Stimulated activated CD4-positive, alpha-beta T cell treated with anti-CD3 and anti-CD28 coated beads, Interleukin-15, amount 100 ng/mL, for 1 hour (primary cell): Measurements from ENCODE around the gene UBE2S.
"Not testable (repeated sequence)": the region's sequence is repeated elsewhere in the genome, so short reads cannot be mapped to it uniquely, and the experiment has no call there.

Source experiments
- DNase-seq, 2 donors: peaks; one replicate each; pipeline ENCODE4 v3.0.0-alpha.2; 2020; ENCODE audit warnings: low read depth in 1 of 2, low spot score in 1 of 2

UBE2S gene

DNA sequence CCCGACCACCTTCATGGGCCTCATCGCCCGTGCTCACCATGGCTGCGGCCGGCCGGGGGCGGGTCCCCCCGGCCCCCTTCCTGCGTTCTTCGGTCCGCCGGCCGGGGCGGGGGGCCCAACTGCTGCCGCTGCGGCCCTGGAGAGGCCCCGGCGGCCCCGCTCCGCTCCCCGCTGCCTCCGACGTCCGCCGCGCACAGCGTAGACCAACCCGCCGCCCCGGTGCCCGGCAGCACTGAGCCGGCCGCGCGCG lies at the start of gene UBE2S:
UBE2S (minus strand) TSS at position 239 of the 250 bp plus-strand sequence; CDS start at position 40, 199 bp downstream.
- not testable (repeated sequence) for DNase-seq

DNA sequence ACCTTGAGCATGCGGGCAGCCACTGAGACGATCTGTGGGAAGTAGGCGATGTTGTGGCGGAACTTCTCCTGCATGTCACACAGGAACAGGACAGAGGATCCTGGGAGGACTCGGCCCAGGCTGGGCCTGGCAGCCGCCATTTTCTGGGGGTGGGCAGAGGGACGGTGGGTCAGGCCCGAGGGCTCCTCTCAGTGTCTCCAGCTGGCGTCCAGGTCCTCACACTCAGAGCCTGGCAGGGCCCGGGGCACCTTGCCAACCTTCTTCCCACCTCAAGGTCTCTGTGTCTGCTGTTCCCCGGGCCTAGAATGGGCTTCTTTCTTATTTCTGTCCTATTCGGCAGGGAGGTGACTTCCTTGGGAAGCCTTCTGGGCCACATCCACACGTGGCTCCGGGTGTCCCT lies 48.8 kb upstream of the UBE2S start:
- no peak for DNase-seq

DNA sequence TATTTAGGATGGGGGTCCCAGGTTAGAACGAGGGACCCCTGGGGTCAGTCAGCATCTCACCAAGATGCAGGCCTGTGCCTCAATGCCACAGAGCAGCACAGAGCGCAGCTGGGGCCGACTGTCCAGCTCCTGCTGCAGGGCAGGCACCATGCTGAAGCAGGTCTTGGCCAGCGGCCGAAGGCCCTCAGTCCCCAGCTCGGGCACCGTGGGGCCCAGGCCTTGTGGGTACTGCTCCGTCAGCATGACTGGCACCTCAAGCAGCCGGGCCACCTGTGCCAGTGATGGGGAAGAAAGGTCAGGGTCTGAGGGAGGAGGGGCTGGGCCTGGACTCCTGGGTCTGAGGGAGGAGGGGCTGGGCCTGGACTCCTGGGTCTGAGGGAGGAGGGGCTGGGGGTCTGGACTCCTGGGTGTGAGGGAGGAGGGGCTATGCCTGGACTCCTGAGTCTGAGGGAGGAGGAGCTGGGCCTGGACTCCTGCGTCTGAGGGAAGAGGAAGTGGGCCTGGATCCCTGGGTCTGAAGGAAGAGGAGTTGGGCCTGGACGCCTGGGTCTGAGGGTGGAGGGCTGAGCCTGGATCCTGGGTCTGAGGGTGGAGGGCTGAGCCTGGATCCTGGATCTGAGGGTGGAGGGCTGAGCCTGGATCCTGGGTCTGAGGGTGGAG lies 48.1 kb upstream of the UBE2S start:
- no peak for DNase-seq

DNA sequence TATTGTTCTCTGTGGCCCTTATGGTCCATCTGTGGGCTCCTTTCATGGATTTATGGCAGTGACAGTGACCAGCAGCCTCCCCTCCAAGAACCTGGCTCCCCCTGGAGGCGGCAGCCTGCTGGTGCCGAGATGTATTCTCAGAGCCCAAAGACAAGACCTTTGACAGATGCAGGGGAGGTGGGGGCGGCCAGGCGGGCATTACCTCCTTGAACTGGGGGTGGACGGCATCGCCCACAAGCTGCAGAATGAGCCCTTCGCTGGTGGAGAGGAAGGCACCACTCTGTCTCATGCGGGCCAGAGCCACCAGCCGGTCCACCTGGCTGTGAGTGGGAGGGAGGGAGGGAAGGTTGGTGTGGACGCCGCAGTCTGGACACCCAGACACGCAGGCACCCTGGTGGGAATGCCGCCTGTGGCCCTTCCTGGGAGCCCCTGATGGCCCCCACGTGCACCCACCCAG lies 47.2 kb upstream of the UBE2S start:
- peak in 1 of 2 donors; percentile 40 for DNase-seq

DNA sequence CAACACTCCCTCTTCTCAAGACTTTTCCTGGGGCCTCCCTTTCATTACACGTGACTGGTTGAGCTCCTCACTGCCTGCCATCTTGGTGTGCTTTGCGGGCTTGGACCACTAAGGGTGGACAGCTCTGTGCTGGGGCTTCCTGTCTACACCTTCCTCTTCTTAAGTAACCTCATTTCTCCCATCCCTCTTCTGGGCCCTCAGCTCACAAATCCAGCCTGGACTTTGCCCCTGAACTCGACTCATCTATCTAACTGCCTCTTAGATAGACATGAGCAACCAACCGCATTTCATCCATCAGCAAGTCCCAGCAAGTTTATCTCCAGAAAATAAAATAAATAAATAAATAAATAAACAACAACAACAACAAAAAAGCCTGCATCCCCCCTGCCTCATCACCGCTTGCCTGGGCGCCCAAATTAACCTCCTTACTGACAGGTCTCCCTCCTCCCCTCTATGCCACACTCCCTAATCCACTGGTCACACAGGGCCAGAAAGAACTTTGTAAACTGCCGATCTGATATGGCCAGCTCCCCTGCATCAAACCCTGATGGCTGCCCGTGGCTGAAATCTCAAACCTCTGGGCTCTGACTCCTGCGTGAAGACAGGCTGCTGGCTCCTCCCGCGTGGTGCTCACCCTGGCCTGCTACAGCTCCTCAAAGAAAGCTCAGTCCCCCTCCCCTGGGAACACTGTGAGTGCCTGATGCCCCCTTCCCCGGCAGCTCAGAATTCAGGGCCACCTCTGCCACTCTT lies 46.1 kb upstream of the UBE2S start:
- DNase-seq, result no peak

DNA sequence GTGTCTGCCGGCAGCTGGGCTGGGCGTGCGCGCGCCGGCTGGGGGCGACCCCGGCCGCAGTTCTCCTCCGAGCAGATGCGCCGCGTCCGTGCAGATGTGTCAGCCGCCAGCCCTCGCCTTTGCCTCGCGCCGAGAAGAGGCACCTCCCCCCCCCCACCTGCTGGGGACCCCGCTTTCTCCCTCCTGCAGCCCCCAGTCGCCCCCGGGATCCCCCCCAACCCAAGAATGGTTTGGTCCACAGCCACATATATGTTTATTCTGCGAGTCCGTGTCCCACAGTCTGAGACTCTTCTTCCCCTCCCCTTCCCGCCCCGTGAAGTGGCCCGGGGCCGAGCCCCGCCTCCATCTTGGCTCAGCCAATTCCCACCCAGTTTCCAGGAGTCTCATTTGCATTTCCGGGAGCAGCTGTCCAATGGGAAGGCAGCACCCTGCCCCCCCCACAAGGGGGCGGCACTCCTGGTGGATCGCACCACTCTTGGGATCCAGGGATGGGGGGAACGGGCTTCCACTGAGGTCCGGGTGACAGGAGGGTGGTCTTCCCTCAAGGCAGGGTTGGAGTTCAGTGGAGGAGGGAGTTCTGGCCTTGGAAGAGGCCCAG lies 45.3 kb upstream of the UBE2S start:
- no peak for DNase-seq

DNA sequence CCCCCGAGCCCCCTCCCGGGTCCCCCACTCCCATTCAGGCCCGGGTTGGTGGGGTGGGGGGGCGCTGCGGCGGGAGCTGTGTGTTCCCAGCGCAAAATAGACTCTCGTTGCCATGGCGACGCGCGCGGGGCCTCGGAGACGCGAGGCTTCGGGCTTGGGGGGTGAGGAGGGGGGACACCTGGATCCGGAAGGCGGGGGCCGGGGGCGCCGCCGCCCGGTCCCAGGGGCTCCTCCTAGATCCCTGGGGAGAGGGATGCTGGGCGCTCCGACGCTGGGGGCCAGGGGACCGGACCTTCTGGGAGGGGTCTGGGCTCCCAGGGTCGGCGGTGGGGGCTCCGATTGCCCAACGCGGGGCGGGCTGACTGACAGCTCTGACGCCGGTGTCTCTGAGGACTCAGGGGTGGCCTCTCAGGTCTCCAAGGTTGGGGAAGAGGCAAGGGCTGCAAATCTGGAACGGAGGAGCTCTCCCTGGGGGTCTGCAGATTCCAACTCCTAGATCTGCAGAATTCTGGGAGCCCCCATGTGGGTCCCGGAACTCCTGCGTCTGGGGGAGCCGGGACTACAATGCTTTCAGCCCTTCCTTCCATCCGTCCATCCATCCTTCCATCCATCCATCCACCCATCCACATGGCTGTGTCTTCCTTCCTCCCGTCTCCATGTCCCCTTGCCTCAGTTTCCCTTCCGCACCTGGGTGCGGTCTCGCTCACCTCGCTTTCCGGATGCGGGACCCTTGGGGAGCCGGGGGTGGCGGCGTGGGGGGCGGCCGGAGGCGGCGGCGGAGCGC lies 44.6 kb upstream of the UBE2S start:
- DNase-seq, result no peak

DNA sequence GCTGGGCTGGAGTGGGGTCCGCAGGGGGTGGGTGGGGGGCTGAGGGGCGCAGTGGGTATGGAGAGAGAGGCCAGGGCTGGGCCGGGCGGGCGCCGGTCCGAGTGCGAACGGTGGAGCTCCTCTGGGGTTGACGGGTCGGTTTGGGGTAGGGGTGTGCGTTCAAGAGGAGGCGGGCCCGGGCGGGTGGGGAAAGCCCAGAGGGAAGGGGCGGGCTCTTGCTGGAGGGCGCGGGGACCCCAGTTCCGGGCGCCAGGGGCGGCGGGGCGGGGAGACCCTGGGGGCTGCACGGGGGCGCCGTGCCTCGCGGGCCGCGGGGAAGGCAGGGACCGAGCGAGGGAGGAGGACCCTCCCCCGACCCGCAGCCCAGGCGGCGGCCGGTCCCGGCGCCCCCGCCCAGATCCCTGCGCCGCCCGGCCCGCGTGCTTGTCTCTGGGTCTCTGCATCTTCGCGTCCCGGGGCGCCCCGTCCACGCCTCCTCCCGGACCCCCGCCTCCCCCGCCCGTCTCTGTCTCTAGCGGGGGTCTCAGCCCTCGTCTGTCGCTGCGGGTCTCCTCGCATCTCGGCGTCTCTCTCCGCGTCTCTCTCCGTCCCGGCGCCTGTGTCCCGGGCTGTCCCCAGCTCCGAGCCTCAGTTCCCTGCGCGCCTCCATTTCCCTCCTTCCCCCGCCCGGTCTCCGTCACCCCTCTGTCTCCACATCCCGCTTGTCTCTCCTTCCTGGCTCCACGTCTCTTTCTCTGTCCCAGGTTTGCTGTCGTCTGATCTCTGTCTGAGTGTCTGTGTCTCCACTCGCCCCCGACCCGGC lies 43.8 kb upstream of the UBE2S start:
- DNase-seq, result no peak

DNA sequence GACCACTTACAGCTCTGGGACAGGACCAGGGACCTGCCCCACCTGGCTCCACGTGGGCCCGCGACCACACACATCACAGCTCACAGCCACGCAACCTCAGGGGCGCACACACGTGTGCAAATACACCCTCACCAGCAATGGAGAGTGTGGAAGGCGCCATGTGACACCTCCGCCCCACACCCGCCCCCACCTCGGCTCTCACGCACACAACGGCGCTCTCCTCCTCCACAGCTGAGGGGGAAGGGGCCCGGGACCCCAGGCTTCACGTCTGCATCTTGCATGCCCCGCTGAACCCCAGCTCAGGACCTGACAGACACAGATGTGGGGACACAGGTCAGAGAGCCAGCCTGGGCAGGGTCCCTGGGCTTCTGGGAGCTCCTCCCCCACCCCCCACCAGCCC lies 41.9 kb upstream of the UBE2S start:
- no peak for DNase-seq

DNA sequence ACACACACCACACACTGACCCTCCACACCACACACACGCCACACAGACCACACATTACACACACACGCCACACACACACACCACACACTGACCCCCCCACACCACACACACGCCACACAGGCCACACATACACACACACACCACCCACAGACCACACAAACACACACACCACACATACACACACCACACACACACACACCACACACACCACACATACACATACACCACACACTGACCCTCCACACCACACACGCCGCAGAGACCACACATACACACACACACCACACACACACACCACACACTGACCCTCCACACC lies 40.5 kb upstream of the UBE2S start:
- not testable (repeated sequence) for DNase-seq

DNA sequence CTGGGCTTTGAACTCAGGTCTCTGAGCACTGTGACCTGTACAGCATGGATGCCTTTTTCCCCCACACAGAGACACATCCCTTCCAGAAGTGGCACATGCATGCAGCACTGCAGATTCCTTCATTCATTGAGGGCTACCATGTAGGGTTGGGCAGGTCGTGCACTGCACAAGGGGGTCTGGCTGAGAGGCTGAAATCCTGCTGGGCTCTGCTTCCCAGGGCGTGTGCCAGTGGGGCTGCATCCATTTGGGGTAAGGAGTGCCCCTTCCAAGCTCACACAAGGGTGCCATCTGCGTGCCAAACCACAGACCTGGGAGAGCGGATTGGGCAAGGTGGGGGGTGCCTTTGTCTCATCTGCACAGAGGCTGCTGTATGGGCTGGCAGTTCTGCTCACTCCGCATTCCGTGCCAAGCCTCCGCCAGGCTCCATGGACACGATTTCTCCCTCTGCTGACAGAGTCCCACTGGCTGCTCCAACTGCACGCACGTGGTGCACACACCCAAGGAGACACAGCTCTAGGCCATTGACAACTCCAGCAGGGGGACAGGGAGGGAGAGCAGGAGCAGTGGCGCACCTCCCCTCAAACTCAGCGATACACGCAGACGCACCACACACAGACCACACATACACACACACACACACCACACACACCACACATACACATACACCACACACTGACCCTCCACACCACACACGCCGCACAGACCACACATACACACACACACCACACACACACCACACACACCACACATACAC lies 40.0 kb upstream of the UBE2S start:
- no peak for DNase-seq

DNA sequence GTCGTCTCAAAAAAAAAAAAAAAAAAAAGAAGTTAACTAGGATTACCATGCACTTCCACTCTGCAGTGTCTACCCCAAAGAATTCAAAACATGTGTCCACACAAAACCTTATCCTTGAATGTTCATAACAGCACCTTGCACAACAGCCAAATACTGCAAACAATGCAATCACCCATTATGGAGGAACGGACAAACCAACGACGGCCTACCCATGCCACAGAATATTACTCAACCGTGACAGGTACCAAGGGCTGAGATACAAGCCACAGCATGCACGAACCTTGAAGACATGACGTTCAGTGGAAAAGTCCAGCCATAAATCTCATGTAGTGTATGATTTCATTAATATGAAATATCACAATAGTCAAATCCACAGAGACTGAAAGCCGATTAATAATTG lies 38.5 kb upstream of the UBE2S start:
- DNase-seq, result no peak

DNA sequence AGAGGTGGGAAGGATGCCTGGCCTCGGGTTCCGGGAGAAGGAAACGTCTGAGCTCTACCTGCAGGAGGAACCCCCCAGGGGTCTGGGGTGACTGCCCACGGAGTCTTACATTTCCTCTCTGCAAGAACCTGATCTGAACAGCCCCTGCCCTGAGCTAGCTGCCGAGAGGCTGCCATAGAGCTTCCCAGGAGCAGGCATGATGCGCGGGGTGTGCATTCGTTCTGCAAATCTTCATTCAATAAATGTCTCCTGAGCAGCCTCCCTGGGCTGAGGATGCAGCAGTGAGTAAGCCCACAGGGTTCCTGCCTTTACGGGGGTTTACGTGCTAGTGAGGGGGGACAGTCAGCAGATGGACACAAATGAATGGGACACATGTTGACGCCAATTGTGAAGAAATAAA lies 37.1 kb upstream of the UBE2S start:
- no peak for DNase-seq

DNA sequence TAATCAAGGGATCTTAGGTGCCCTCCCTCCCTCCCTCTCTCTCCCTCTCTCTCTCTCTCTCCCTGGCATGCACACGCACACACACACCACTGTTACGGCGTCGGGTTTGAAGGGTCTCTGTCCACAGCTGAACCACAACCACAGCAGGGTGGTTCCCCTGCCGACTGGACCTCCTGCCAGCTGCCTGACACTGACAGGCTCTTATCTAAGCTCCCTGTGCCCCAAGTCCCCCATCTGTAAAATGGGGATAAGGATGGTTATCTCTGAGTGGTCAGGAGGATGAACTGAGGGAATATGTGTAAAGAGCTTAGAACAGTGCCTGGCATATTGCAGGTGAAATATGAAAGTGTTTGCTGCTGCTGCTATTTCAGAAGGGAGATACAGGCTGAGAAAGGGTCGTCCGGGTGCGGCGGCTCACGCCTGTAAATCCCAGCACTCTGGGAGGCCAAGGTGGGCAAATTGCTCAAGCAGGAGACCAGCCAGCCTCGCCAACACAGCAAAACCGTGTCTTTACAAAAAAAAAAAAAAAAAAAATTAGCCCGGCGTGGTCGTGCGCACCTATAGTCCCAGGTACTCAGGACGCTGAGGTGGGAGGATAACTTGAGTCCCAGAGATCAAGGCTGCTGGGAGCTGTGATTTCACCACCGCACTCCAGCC lies 36.4 kb upstream of the UBE2S start:
- DNase-seq, result no peak

DNA sequence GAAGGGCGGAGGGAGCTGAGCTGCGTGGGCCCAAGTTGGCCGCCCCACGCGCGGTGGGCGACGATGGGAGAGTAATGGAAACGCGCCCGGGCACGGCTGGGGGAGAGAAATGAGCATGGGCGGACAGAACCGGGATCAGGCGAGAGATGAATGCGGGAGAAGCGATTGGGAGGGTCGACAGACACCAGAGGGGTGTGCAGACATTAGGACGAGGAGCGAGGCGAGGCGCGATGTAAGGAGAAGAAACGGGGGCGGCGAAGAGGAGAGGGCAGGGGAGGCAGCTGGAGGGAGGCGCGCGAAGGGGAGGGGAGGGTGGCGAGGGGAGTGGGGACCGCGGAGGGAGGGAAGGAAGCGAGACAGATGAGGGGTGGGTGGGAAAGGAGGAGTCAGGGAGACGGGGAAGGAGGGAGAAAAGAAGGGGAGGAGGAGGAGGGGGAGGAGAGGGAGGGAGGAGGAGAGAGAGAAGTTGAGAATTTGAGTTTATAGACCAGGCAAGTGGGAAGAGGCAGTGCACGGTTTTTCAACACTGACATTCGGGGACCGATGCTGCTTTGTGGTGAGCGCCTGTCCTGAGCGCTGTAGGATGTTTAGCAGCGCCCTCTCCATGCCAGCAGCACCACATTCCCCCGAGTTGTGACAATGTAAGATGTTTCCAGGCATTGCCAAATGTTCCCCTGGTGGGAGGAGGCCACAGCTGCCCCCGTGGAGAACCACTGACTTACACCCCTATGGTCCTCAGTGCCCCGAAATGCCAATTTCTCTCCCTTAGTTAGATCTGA lies 35.6 kb upstream of the UBE2S start, which contains the start of gene SHISA7:
SHISA7 (minus strand) TSS at position 256 of the 779 bp plus-strand sequence. CDS start 437 bp downstream, outside the sequence.
- no peak for DNase-seq

DNA sequence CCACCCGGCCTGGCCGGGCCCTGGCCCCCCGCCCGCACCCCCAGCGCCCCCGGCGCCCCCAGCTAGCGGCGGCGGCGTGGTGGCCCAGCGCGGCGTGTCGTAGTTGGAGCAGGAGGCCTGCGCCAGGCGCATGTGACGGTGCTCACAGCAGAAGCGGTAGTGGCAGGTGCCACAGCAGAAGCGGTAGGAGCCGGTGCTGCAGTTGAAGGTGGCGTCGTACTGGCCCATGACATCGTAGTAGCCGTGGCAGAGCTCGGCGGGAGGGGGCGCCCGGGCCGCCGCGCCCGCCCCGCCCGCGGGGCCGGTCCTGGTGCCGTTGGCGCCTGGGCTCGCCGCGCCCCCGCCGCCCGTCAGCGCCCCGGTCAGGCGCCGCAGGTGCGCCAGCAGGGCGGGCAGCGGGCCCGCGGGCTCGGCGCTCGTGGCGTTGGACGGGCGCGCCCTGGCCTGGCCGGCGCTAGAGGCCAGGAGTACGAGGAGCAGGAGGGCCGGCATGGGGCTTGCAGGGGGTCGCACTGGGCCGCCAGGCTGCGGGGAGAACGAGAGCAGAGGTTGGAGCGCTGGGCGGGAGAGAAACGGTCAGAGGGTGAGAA lies 34.9 kb upstream of the UBE2S start:
- no peak for DNase-seq

DNA sequence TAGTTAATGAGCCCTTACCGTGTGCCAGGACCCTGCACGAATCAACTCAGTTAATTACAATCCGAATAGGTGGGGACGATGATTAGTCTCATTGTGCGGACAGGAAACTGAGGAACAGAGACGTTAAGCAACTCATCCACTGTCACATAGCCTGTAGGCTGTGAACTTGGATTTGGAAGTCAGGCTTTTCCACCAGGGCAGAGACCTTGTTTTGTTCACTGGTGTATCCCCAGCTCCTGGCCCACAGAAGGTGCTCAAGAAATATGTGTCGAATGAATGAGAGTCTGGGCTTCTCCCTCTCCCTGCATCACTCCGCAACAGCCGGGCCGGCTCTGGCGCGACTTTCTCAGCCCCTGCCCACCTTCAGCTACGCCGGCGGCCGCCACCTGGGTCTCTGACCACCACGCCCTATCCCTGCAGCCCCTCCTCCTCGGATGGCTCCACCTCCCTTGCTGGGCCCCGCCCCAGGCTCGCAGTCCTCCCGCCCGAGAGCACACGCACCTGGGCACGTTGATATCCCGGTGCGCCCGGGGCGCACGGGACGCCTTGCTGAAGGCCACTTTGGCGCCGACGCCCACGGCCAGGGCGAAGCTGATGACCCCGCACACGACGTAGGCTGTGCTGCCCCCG lies 34.2 kb upstream of the UBE2S start:
- no peak for DNase-seq

DNA sequence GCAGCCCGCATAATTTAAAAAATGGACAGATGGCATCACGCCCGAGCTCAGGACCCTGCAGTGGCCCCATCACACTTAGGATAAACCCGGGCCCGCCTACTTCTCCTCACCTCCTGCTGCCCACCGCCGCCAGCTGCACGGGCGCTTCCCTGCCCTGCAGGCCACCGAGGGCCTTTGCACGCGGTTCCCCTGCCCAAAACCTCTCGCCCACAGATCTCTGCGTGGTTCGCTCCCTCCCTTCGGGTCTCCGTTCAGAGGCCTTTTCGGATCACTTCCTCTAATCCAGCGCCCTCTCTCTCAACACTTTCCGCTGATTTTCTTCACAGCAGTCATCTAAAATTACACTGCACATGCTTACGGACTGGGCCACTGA lies 33.7 kb upstream of the UBE2S start:
- DNase-seq, result no peak
